Activated CD4-positive, alpha-beta memory T cell treated with anti-CD3 and anti-CD28 coated beads, Interleukin-2, amount 10 ng/mL, durations not matched to agents 7 days and 5 days (primary cell): ENCODE data around the gene FGF13. TPM values are rescaled to one million over a fixed set of nuclear protein-coding genes. Genes with fewer than 3 reads are reported as not detected.

Experiments
- CTCF ChIA-PET: fragments of 350-600 bp; sonication (Branson Sonifier 250); formaldehyde crosslinking; loops from one replicate; lab custom pipeline; 2021; ENCODE audit warnings: antibody characterized with exemption, inconsistent platforms; lab: Charles Lee
- POLR2A ChIA-PET: fragments of 350-600 bp; sonication (Branson Sonifier 250); formaldehyde crosslinking; loops from one replicate; lab custom pipeline; 2021; ENCODE audit warnings: antibody characterized with exemption; lab: Charles Lee
- DNase-seq: peaks from one replicate; pipeline ENCODE4 v3.0.0-alpha.2; 2020
- H3K27ac Mint-ChIP-seq: one replicate; pipeline ENCODE4 v1.8.0; 2021; ENCODE audit warnings: mild to moderate bottlenecking, mixed read lengths
- H3K27me3 Mint-ChIP-seq: one replicate; pipeline ENCODE4 v1.8.0; 2021; ENCODE audit warnings: mixed read lengths
- H3K36me3 Mint-ChIP-seq: one replicate; pipeline ENCODE4 v1.8.0; 2021; ENCODE audit warnings: low read depth, mixed read lengths
- H3K4me1 Mint-ChIP-seq: one replicate; pipeline ENCODE4 v1.8.0; 2021; ENCODE audit warnings: mixed read lengths
- H3K4me3 Mint-ChIP-seq: one replicate; pipeline ENCODE4 v1.8.0; 2021; ENCODE audit warnings: mild to moderate bottlenecking, mixed read lengths
- H3K9me3 Mint-ChIP-seq: one replicate; pipeline ENCODE4 v1.8.0; 2021; ENCODE audit warnings: mixed read lengths
- total RNA-seq, 2 experiments: library from RNA; stranded (reverse); gene quantifications; one replicate each; pipeline ENCODE4 v1.2.3, GENCODE V29; 2021

FGF13 gene
- not detected for total RNA-seq

DNA sequence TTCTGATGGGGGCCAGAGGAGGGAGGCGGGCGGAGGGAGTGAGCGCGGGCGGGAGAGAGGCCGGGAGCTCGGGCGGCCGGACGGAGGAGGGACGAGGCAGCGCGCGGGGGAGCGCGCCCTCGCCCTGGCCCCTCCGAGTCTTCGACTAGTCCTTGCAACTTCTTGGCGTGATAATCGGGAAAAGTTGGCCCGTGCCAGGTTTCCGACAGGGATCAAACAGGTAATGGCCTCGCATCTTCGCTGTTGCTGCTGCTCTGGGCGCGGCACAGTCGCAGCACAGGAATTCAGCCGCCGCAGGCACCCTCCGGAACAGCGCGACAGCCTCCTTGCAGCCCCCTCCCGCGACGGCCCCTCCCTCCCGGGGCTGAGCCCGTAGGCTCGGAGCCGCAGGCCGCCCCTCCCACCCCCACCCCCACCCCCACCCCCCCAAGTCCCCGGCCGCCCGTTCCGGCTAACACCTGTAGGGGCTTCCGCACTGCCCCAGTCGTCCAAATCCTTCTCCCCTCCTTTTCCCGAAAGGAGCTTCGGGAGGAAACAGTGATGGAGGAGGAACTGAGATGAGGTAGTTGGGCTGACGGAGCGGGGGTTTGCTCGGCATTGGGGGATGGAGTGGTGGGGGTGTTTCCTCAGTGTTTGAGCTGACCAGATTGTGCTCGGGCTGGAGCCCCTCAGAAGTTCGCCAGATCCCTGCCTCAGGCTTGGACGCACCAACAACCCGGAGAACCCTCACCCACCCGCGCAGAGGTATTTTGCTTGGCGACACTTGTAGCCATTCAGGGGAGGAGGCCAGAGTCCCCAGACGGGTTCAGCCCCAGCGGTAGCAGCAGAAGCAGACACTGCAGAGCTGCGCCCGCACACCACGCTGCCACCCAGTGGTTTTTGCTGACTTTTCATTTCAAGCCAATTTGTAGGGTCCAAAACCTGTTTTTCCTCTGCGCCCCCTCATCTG is at the start of gene FGF13:
FGF13 (minus strand) TSS at position 319 of the 949 bp plus-strand sequence. CDS start 714 bp downstream, outside the sequence.
- H3K4me3 Mint-ChIP-seq, result no peak within 1 kb of the TSS
- H3K4me1 Mint-ChIP-seq, result no peaks in the 10 kb centered on the region
- H3K27me3 Mint-ChIP-seq, result peaks cover 29% of the 10 kb centered on the region

DNA sequence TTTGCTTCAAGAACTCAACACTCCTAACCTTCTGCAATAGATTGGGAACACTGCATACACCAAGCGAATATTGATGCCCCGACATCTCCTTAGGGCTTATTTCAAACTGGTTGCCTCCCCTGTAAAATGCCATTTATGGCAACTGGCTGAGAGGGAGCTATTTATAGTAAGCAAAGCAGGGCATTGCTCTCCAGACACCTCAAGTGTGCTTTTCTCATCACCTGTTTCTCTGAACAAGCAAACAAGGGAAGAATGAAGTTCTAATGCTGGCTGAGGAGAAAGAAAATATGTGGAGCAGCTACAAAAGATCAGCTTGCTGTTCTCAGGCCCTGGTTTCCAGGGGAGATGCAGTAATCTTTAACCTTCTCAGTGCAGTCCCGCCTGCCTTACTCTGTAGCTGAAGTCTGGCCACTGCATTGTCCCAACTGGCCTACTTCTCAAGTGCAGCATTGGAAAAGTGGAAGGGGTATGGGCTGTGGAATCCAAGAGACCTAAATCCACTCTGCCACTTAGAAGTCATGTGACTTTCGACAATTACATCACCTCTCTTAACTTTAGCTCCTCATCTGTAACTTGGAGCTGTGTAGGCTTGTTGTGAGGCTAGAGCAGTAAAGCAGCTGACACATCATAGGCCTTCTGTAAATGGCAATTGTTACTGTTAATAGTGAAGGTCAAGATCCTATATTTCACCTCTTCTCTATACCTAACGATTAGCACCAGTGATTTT is 47.9 kb upstream of the FGF13 start:
- POLR2A ChIA-PET, result no interaction called here
- no peaks in the 10 kb centered on the region for H3K36me3 Mint-ChIP-seq
- no peaks in the 10 kb centered on the region for H3K9me3 Mint-ChIP-seq
- no peak overlapping the region for H3K27ac Mint-ChIP-seq
- no peak overlapping the region for H3K4me3 Mint-ChIP-seq
- no peak for DNase-seq
- no peaks in the 10 kb centered on the region for H3K27me3 Mint-ChIP-seq
- CTCF ChIA-PET, result no interaction called here
- H3K4me1 Mint-ChIP-seq, result no peaks in the 10 kb centered on the region

More for the DNA sequence above, at the start of gene FGF13:
- CTCF ChIA-PET, result no interaction called here
- Mint-ChIP-seq H3K36me3 (no peaks in the 10 kb centered on the region), H3K27ac (no peak within 1 kb of the TSS), H3K9me3 (no peaks in the 10 kb centered on the region)
- DNase-seq, result no peak
- POLR2A ChIA-PET, result no interaction called here

DNA sequence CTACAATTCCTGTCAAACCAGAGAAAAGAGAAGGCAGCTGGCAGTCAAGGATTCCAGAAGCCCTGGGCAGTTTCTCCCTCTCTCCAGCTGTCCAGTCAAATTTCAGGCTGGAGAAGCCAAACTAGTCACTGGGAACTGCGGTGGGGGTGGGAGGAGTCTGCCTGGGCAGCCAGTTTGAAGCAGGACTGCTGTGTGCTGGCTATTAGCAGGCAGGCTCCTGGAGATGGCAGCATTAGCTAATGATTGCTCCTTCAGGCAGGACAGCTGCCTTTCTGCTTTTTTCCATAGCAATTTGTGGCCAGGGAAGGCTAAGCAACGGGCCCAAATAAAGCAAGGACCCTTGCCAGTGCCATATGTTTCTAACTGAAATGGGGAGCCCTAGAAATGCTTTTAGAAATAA is 44.7 kb upstream of the FGF13 start:
- Mint-ChIP-seq H3K4me1 (no peaks in the 10 kb centered on the region), H3K36me3 (no peaks in the 10 kb centered on the region), H3K27me3 (no peaks in the 10 kb centered on the region), H3K4me3 (no peak overlapping the region), H3K27ac (no peak overlapping the region), H3K9me3 (no peaks in the 10 kb centered on the region)
- POLR2A ChIA-PET, result no interaction called here
- DNase-seq, result no peak
- CTCF ChIA-PET, result no interaction called here

DNA sequence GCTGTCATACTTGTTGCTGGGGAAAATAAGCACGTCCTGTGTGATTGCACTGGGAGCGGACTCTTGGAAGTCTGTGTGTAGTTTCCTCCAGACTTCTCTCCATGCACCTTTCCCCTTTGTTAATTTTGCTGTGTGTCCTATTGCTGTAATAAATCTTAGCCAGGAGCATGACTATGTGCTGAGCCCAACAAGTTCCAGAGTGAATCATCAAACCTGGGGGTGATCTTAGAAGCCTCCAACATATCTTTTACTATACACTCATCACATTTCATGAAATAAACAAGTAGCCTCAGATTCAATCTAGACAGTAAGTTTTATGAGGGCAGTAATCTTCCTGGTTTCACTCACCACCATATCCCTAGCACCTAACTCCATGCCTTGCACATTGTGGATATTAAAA is 43.3 kb upstream of the FGF13 start:
- Mint-ChIP-seq H3K4me3 (no peak overlapping the region), H3K36me3 (no peaks in the 10 kb centered on the region), H3K27ac (no peak overlapping the region), H3K27me3 (no peaks in the 10 kb centered on the region), H3K9me3 (no peaks in the 10 kb centered on the region), H3K4me1 (no peaks in the 10 kb centered on the region)
- no peak for DNase-seq
- POLR2A ChIA-PET, result no interaction called here
- CTCF ChIA-PET, result no interaction called here

DNA sequence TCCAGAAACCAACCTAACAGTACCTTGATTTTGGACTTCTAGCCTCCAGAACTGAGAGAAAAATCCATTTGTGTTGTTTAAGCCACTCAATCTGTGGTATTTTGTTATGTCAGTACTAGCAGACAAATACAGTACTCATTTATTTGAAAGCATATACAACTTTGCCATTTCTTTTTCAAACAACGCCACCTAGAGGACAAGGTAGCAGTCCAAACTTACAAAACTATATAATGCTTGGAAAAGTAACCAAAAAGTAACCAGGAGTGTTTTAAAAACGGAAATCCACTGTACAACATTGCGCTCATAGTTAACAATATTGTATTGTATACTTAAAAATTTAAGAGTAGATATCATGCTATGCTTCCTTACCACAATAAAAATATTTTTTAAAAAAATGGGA is 37.0 kb upstream of the FGF13 start:
- Mint-ChIP-seq H3K27me3 (no peaks in the 10 kb centered on the region), H3K36me3 (no peaks in the 10 kb centered on the region), H3K27ac (no peak overlapping the region), H3K4me3 (no peak overlapping the region), H3K4me1 (no peaks in the 10 kb centered on the region), H3K9me3 (no peaks in the 10 kb centered on the region)
- DNase-seq, result no peak
- ChIA-PET CTCF (no interaction called here), POLR2A (no interaction called here)

DNA sequence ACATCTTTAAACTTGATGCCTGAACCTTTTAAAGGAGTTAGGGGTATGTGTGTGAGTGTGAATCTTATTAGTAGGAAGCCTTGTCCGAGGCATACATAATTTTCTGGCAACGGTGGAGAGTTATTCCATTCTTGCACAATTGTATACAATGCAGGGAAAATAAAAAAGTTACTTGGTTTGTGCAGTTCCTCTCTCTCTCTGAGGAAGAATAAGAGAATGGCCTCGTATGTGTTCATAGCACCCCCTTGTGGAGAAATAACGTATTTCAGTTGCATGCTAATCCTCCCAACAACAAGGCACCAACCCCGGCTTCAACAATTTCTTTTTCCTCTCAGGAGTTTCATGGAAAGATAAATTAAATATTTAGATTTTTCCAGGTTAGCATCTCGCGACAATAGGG is 33.7 kb upstream of the FGF13 start:
- H3K27me3 Mint-ChIP-seq, result no peaks in the 10 kb centered on the region
- no peaks in the 10 kb centered on the region for H3K36me3 Mint-ChIP-seq
- ChIA-PET POLR2A (no interaction called here), CTCF (no interaction called here)
- H3K9me3 Mint-ChIP-seq, result no peaks in the 10 kb centered on the region
- no peak overlapping the region for H3K4me3 Mint-ChIP-seq
- DNase-seq, result no peak
- no peak overlapping the region for H3K27ac Mint-ChIP-seq
- no peaks in the 10 kb centered on the region for H3K4me1 Mint-ChIP-seq

DNA sequence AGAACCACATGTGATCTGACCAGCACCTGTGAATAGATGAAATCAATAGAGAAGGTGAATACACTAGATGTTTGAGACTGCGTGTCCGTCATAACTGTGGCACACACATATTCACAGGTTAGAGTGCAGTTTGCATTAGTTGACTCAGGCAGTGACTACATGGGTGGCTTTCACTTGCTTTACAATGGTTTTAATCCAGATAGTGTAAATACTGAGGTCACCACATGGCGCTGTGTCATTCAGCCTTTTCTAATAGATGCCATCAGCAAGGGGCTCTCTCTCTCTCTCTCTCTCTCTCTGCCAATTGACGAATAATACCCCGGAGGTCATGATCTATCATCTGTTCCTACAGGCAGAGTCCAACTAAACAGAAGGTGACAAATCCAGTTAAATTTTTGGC is 30.7 kb upstream of the FGF13 start:
- POLR2A ChIA-PET, result no interaction called here
- CTCF ChIA-PET, result no interaction called here
- H3K27me3 Mint-ChIP-seq, result no peaks in the 10 kb centered on the region
- no peak for DNase-seq
- H3K36me3 Mint-ChIP-seq, result no peaks in the 10 kb centered on the region
- H3K27ac Mint-ChIP-seq, result no peak overlapping the region
- no peaks in the 10 kb centered on the region for H3K9me3 Mint-ChIP-seq
- no peaks in the 10 kb centered on the region for H3K4me1 Mint-ChIP-seq
- H3K4me3 Mint-ChIP-seq, result no peak overlapping the region

DNA sequence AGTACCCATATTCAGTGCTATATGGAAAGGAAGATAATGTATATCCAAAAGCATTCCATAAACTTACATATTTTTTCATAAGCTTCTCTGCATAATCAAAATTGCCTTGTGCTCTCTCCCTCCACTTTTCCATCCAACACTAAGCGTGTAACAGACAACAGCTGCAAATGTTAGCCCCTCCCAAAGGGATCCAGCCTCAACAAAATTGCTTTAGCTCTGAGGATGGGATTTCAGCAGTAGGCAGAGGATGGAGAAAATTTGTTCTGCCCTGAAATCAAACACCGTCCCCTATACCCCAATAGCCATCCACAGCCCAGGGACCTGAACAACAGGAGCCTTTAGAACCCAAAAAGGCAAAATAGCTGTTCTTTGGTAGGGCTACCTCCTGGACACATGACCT is 28.8 kb upstream of the FGF13 start:
- H3K9me3 Mint-ChIP-seq, result no peaks in the 10 kb centered on the region
- ChIA-PET CTCF (no interaction called here), POLR2A (no interaction called here)
- H3K27ac Mint-ChIP-seq, result no peak overlapping the region
- no peaks in the 10 kb centered on the region for H3K4me1 Mint-ChIP-seq
- DNase-seq, result no peak
- no peaks in the 10 kb centered on the region for H3K36me3 Mint-ChIP-seq
- H3K4me3 Mint-ChIP-seq, result no peak overlapping the region
- no peaks in the 10 kb centered on the region for H3K27me3 Mint-ChIP-seq

DNA sequence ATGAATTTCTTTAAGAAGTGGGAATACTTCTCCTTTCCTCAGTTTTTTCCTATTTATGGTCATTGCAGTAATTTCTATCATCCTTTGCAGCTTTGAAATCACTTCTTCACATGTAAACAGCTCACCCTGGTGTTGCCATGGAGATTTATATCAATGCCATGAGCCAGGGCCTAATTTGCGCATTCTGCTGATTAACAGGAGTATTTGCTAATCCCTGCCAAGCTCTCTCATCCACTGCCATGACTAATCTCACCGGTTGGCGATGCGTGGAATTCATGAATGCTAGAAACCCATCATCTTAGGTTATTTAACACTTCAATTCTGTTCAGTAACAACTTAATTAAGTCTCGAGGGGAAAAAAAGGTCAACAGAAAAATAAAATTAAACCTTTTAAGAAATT is 11.8 kb upstream of the FGF13 start:
- Mint-ChIP-seq H3K27me3 (no peaks in the 10 kb centered on the region), H3K9me3 (no peaks in the 10 kb centered on the region), H3K4me3 (no peak overlapping the region), H3K4me1 (no peaks in the 10 kb centered on the region), H3K27ac (no peak overlapping the region), H3K36me3 (no peaks in the 10 kb centered on the region)
- ChIA-PET CTCF (no interaction called here), POLR2A (no interaction called here)
- no peak for DNase-seq

DNA sequence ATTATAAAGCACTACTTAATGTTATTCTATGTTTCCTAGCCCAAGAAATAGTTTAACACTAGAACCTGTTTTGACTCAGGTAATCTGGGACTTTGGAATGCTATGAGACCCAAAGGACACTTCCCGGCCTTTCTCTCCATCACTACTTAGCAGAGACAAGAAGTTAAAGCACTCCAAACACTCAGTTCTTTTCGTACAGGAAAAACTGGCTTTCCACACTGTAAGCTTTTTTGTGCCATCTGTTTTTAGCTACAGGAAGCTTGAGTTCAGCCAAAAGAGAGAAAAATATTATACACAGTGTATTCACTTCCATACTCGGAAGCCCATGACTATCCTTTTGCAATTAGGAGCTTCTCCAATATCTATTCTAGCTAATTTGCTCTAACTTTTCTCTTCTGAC is 7.9 kb upstream of the FGF13 start:
- ChIA-PET POLR2A (no interaction called here), CTCF (interaction anchor here (0.5 kb wide), 1 partner anchor 1425 kb away, joined by 3 read pairs; no protein-coding TSS in a partner anchor)
- Mint-ChIP-seq H3K9me3 (no peaks in the 10 kb centered on the region), H3K27me3 (peaks cover 2% of the 10 kb centered on the region), H3K36me3 (no peaks in the 10 kb centered on the region), H3K4me3 (no peak overlapping the region), H3K4me1 (no peaks in the 10 kb centered on the region), H3K27ac (no peak overlapping the region)
- DNase-seq, result no peak

DNA sequence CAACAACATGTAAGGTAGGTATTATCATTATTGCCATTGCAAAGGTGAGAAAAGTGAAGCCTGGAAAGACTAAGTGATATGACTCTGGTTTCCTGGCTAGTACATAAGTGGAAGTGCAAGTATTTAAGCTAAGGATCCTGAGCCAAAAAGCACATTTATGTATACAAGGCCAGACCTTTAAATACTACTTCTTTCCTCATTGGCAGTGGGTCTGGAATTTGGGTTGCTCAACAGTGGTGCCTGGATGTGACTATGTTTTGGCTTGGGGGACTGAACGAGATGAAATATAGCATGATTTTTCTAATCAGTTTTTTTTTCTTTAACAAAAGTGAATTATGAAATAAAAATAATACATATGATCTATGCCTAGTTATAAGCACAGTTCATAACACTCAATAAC is 7.4 kb upstream of the FGF13 start:
- POLR2A ChIA-PET, result no interaction called here
- Mint-ChIP-seq H3K27me3 (peaks cover 2% of the 10 kb centered on the region), H3K4me1 (no peaks in the 10 kb centered on the region), H3K4me3 (no peak overlapping the region), H3K9me3 (no peaks in the 10 kb centered on the region), H3K27ac (no peak overlapping the region), H3K36me3 (no peaks in the 10 kb centered on the region)
- CTCF ChIA-PET, result interaction anchor here (0.5 kb wide), 1 partner anchor 1424 kb away, joined by 3 read pairs; no protein-coding TSS in a partner anchor
- no peak for DNase-seq

DNA sequence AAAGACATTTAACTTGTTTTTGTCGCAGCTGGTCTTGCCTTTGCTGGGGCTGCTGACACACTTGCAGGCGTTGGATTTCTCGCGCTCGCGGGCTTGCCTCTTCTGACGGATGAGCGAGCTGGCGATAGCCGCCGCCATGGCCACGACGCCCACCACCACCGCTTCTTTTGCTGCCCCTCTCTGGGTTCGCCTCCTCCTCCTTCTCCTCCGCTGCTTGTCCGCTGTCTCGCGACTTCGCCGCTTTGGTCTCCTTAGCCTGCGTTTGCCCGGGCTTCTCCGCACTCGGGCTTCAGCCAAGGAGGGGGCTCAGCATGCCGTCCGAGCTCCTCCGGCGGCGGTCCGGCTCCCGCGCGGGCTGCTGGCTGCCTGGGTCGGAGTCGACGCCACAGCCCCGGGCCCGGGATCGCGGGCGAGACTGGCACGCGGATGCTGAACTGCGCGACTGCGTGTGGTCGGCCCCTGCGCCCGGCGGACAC is 613 bp downstream of the FGF13 start:
- ChIA-PET CTCF (no interaction called here), POLR2A (no interaction called here)
- no peaks in the 10 kb centered on the region for H3K4me1 Mint-ChIP-seq
- no peaks in the 10 kb centered on the region for H3K36me3 Mint-ChIP-seq
- H3K27ac Mint-ChIP-seq, result no peak overlapping the region
- peaks cover 27% of the 10 kb centered on the region for H3K27me3 Mint-ChIP-seq
- H3K4me3 Mint-ChIP-seq, result no peak overlapping the region
- H3K9me3 Mint-ChIP-seq, result no peaks in the 10 kb centered on the region
- no peak for DNase-seq

DNA sequence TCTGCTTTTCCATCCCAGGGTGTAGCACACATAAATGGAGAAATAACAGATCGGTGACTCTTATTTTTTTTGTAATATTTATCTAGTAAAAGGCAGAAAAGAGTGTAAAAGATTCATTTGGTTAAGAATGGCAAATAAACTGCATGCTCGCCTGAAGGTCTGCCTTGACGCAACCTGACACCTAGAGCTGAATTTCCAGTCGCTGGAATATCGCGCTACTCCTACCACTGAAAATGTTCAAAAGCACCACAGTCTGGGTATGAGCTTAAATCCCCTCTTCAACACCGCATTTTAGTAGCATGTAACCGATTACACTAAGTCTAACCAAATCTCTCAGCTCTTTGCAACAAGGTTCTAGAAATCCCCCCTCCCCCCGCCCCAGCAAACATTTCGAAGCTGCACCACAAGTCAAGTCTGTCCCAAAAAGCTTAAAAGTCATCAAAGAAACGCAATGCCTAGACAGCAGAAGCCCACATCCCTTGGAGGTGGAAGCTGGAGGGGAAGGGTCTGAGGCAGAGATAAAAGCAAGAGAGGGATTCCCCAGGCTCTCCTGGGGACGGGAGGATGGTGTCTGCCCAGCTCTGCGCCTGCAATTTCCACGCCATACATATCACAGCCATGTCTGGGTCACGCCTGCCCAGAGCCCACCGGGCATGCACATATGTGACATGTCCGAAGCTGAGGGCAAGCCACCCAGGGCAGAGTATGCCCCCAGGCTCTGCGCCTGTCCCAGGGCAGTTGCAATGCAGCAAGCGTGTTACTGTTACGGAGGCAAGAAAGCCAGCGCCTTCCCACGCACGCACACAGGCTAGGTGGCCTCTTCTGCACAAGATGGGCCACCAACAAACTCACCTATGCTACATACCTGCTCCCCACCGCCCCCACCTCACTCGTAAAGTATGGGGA is 1.4 kb downstream of the FGF13 start:
- H3K4me1 Mint-ChIP-seq, result no peaks in the 10 kb centered on the region
- no peaks in the 10 kb centered on the region for H3K9me3 Mint-ChIP-seq
- H3K4me3 Mint-ChIP-seq, result no peak overlapping the region
- no peaks in the 10 kb centered on the region for H3K36me3 Mint-ChIP-seq
- peaks cover 27% of the 10 kb centered on the region for H3K27me3 Mint-ChIP-seq
- CTCF ChIA-PET, result no interaction called here
- POLR2A ChIA-PET, result no interaction called here
- no peak for DNase-seq
- no peak overlapping the region for H3K27ac Mint-ChIP-seq
